Osteocyte (in vitro differentiated cells): ENCODE measurements around the gene FAM89A. TPM values are rescaled to one million over a fixed set of nuclear protein-coding genes. Genes with fewer than 3 reads are reported as not detected.
"Not testable (repeated sequence)": the region's sequence is repeated elsewhere in the genome, so short reads cannot be mapped to it uniquely, and the experiment has no call there.

Experiments used
- DNase-seq: peaks from one replicate; pipeline ENCODE4 v3.0.0; 2021; ENCODE audit warnings: mixed read lengths; ENCODE audit not compliant: unreplicated experiment; ENCODE audit errors: extremely low spot score
- H3K27ac Mint-ChIP-seq: one replicate; pipeline ENCODE4 v1.8.0; 2021; ENCODE audit warnings: mild to moderate bottlenecking, mixed read lengths; ENCODE audit not compliant: unreplicated experiment
- H3K27me3 Mint-ChIP-seq: one replicate; pipeline ENCODE4 v1.8.0; 2021; ENCODE audit warnings: mixed read lengths; ENCODE audit not compliant: unreplicated experiment
- H3K36me3 Mint-ChIP-seq: one replicate; pipeline ENCODE4 v1.8.0; 2021; ENCODE audit warnings: mixed read lengths; ENCODE audit not compliant: unreplicated experiment
- H3K4me1 Mint-ChIP-seq: one replicate; pipeline ENCODE4 v1.8.0; 2021; ENCODE audit warnings: mixed read lengths; ENCODE audit not compliant: unreplicated experiment
- H3K4me3 Mint-ChIP-seq: one replicate; pipeline ENCODE4 v1.8.0; 2021; ENCODE audit warnings: mild to moderate bottlenecking, moderate library complexity, mixed read lengths; ENCODE audit not compliant: unreplicated experiment
- H3K9me3 Mint-ChIP-seq: one replicate; pipeline ENCODE4 v1.8.0; 2021; ENCODE audit warnings: mixed read lengths; ENCODE audit not compliant: unreplicated experiment
- total RNA-seq: library from RNA; stranded (reverse); gene quantifications from 2 replicates; pipeline ENCODE4 v1.2.1, GENCODE V29; 2021
- TF ChIP-seq, protein P1 (sequence below): fragments of 200-600 bp; sonication (generic); IDR thresholded peaks from 2 replicates; pipeline ENCODE4 v1.5.0; 2021; ENCODE audit warnings: antibody characterized with exemption, mild to moderate bottlenecking, moderate library complexity

Gene FAM89A
- total RNA-seq, 1 donor from 2014 or later, result 14.8 TPM

DNA sequence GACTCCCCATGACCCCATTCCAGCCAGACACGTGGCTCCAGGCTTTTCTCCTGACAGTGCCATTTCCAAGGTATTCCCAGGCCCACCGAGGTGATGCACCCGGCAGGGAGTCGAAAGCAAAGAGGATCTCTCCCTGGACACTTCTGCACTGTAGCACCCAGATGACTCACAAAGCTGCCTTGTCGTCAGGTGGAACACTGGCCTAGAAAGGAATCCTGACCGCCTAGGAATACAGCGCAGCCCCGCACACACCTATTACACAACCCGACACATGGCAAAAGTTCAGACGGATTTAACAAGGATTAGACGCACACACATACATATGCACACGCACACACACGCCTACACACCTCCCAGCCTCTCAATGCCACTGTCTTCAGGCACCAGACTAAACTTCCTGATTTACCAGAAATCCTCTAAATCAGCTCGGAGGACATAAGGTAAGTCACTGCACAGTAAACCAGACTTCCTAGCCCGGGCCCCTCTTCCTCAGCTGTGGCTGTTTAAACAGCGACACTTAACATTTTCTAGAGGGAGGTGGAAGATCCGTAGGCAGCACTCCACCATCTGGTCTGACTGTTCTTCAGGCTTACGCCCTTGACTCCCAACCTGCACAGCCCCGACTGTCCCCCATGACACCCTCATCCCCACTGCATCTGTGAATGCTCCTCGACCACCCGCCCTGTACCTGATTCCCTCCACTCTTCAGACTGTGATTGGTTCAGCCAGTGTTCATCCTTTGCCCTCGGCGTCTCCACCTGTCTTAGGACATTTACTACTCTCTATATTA is 12.7 kb downstream of the FAM89A start:
- H3K27ac Mint-ChIP-seq, result no peak overlapping the region
- TF ChIP-seq, protein P1, sequence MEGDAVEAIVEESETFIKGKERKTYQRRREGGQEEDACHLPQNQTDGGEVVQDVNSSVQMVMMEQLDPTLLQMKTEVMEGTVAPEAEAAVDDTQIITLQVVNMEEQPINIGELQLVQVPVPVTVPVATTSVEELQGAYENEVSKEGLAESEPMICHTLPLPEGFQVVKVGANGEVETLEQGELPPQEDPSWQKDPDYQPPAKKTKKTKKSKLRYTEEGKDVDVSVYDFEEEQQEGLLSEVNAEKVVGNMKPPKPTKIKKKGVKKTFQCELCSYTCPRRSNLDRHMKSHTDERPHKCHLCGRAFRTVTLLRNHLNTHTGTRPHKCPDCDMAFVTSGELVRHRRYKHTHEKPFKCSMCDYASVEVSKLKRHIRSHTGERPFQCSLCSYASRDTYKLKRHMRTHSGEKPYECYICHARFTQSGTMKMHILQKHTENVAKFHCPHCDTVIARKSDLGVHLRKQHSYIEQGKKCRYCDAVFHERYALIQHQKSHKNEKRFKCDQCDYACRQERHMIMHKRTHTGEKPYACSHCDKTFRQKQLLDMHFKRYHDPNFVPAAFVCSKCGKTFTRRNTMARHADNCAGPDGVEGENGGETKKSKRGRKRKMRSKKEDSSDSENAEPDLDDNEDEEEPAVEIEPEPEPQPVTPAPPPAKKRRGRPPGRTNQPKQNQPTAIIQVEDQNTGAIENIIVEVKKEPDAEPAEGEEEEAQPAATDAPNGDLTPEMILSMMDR, result no peak
- no peaks in the 10 kb centered on the region for H3K9me3 Mint-ChIP-seq
- H3K27me3 Mint-ChIP-seq, result no peaks in the 10 kb centered on the region
- DNase-seq, result no peak
- H3K36me3 Mint-ChIP-seq, result peaks cover 3% of the 10 kb centered on the region
- peaks cover 4% of the 10 kb centered on the region for H3K4me1 Mint-ChIP-seq
- H3K4me3 Mint-ChIP-seq, result no peak overlapping the region

DNA sequence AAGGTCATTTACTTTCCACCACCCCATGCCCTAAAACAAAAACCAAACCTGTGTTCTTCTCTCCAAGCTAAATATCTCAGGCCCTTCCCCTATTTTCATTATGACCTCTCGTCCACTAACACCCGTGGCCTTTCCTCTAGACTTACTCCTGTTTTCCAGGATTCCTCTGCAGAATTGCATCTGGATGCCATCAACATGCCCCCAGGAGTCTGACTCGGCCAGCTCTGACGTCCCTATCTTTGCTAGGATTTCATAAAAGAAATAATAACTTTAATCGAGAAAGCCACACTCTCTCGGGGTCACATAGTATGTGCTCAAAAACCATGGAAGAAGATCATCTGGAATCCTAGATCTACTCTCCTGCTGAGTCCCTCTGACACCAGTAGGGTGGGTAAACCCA is 13.5 kb downstream of the FAM89A start:
- TF ChIP-seq, protein P1, result no peak
- H3K27me3 Mint-ChIP-seq, result no peaks in the 10 kb centered on the region
- no peaks in the 10 kb centered on the region for H3K9me3 Mint-ChIP-seq
- H3K27ac Mint-ChIP-seq, result no peak overlapping the region
- no peak for DNase-seq
- H3K4me1 Mint-ChIP-seq, result peaks cover 4% of the 10 kb centered on the region
- H3K4me3 Mint-ChIP-seq, result no peak overlapping the region
- peaks cover 9% of the 10 kb centered on the region for H3K36me3 Mint-ChIP-seq

DNA sequence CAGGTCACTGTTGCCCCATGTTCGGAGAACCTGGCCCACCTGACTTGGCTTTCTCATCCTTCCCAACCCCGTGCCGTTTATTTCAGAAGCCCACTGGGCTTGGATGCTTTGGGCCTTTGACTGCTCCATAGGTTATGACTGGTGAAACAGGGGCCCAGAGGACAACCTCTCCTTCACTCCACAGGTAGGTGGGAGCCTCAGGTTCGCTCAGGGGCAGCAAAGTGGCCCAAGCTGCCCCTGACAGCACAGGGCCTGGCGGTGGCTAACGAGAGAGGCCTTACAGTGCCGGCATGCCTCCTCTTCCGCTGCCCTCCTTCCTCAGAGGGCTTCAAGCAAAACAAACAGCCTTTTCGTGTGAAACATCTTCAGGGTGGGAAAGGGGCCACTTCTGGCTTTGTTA is 16.9 kb downstream of the FAM89A start:
- H3K4me1 Mint-ChIP-seq, result peaks cover 7% of the 10 kb centered on the region
- H3K9me3 Mint-ChIP-seq, result no peaks in the 10 kb centered on the region
- H3K4me3 Mint-ChIP-seq, result no peak overlapping the region
- peaks cover 17% of the 10 kb centered on the region for H3K36me3 Mint-ChIP-seq
- no peaks in the 10 kb centered on the region for H3K27me3 Mint-ChIP-seq
- TF ChIP-seq, protein P1, result no peak
- no peak overlapping the region for H3K27ac Mint-ChIP-seq
- DNase-seq, result no peak

DNA sequence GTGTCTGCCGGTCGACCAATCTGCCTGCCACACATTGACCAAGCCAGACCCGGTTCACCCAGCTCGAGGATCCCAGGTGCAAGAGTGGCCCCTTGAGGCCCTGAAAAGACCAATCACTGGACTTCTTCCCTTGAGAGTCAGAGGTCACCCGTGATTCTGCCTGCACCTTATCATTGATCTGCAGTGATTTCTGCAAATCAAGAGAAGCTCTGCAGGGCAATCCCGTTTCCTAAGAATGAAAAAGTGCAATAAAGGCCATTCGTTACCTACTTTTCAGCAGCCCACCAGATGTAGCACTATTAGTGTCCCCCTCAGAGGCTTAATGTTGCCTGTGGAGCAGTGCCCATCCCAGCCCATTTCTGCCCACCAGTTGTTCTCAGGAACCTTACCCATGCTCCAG is 17.5 kb downstream of the FAM89A start:
- peaks cover 21% of the 10 kb centered on the region for H3K36me3 Mint-ChIP-seq
- not testable (repeated sequence) for H3K9me3 Mint-ChIP-seq, H3K4me1 Mint-ChIP-seq, H3K27ac Mint-ChIP-seq, DNase-seq, H3K27me3 Mint-ChIP-seq, H3K4me3 Mint-ChIP-seq

DNA sequence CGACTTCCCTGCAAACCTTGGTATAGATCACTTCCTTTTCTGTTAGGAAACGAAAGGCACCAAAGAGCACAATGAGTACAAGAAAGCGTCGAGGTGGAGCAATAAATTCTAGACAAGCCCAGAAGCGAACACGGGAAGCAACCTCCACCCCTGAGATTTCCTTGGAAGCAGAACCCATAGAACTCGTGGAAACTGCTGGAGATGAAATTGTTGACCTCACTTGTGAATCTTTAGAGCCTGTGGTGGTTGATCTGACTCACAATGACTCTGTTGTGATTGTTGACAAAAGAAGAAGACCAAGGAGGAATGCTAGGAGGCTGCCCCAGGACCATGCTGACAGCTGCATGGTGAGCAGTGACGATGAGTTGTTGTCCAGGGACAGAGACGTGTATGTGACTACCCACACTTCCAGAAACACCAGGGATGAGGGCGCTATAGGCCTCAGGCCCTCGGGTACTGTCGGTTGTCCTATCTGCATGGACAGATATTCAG is 18.5 kb downstream of the FAM89A start:
- peak; percentile 19 for DNase-seq
- peaks cover 7% of the 10 kb centered on the region for H3K4me1 Mint-ChIP-seq
- no peak overlapping the region for H3K27ac Mint-ChIP-seq
- no peak overlapping the region for H3K4me3 Mint-ChIP-seq
- peaks cover 21% of the 10 kb centered on the region for H3K36me3 Mint-ChIP-seq
- H3K27me3 Mint-ChIP-seq, result no peaks in the 10 kb centered on the region
- no peaks in the 10 kb centered on the region for H3K9me3 Mint-ChIP-seq
- TF ChIP-seq, protein P1, result no peak
